ENCODE results near the gene LCN12.

LCN12 gene

DNA sequence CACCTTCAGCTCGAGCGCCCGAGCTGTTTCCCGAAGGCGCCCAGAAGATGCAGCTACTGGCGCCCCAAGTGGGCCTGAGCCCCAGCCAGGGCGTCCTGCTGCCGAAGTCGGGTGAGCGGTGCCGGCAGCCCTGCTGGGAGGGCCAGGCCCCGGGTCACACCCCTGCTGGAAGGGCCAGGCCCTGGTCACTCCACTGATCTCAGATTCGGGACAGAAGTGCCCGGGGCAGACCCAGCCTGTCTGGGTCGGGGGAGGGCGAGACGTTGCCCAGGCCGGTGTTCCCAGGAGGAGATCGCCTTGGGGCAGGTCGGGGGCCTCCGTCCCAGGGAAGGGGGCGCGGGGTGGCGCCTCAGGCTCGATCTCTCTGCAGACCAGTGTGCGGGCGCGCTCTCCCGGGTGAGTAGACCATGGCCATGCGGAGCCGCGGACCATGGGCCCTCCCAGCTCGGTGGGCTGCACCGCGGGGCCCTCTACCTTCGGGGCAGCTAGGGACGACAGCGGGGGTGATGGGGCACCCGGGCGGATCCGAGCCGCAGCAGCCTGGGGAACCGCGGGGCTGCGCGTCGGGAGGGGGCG is 33.0 kb downstream of the LCN12 start:
- H3K9me3 Mint-ChIP-seq: no peaks in the 10 kb centered on the region
- peaks cover 0 to 4% of the 10 kb centered on the region in 2 donors for H3K36me3 Mint-ChIP-seq
- ATAC-seq (replicated peaks) (peak in 1 of 2 donors; percentile 24), DNase-seq (no peak)
- no peak overlapping the region for H3K4me3 Mint-ChIP-seq
- peaks cover 46 to 90% of the 10 kb centered on the region in 2 donors for H3K27me3 Mint-ChIP-seq
- H3K4me1 Mint-ChIP-seq: peaks cover 4 to 6% of the 10 kb centered on the region in 2 donors
- H3K27ac Mint-ChIP-seq: no peak overlapping the region

DNA sequence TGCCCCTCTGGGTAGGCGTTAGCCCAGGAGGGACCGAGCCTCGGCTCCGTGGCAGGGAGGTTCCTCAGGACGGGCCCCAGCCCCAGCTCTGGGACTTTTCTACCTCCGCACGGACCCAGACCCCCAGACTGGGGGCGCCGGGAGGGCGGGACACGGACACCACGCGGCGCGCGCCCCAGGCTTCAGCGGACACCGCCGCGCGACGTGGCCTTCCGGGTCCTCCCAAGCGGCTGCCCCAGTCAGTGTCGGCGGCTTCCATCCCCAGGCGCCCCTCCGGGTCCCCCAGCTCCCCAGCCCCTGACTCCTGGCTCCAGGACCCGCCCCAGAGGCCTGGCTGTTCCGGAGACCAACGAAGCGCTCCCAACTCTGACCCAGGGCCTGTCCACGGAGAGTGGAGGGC is 33.8 kb downstream of the LCN12 start:
- H3K4me1 Mint-ChIP-seq: peaks cover 4 to 6% of the 10 kb centered on the region in 2 donors
- peaks cover 43 to 90% of the 10 kb centered on the region in 2 donors for H3K27me3 Mint-ChIP-seq
- no peak overlapping the region for H3K4me3 Mint-ChIP-seq
- H3K27ac Mint-ChIP-seq: no peak overlapping the region
- H3K9me3 Mint-ChIP-seq: no peaks in the 10 kb centered on the region
- no peak for ATAC-seq (replicated peaks)
- DNase-seq: no peak
- peaks cover 0 to 4% of the 10 kb centered on the region in 2 donors for H3K36me3 Mint-ChIP-seq

DNA sequence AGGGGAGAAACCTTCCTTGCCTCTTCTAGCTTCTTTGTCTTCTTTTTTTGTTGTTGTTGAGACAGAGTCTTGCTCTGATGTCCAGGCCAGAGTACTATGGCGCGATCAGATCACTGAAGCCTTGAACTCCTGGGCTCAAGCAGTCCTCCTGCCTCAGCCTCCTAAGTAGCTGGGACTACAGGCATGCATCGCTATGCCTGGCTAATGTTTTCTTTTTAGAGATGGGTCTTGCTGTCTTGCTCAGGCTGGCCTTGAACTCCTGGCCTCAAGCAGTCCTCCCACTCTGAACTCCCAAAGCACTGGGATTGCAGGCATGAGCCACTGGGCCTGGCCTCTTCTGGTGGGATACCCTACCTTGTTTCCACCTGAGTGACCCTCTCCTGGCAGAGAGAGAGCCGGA is 36.8 kb downstream of the LCN12 start:
- no peak overlapping the region for H3K27ac Mint-ChIP-seq
- H3K4me3 Mint-ChIP-seq: no peak overlapping the region
- peaks cover 8 to 27% of the 10 kb centered on the region in 2 donors for H3K4me1 Mint-ChIP-seq
- no peaks in the 10 kb centered on the region for H3K9me3 Mint-ChIP-seq
- DNase-seq (no peak), ATAC-seq (replicated peaks) (no peak)
- H3K27me3 Mint-ChIP-seq: peaks cover 26 to 61% of the 10 kb centered on the region in 2 donors
- peaks cover 7 to 12% of the 10 kb centered on the region in 2 donors for H3K36me3 Mint-ChIP-seq

DNA sequence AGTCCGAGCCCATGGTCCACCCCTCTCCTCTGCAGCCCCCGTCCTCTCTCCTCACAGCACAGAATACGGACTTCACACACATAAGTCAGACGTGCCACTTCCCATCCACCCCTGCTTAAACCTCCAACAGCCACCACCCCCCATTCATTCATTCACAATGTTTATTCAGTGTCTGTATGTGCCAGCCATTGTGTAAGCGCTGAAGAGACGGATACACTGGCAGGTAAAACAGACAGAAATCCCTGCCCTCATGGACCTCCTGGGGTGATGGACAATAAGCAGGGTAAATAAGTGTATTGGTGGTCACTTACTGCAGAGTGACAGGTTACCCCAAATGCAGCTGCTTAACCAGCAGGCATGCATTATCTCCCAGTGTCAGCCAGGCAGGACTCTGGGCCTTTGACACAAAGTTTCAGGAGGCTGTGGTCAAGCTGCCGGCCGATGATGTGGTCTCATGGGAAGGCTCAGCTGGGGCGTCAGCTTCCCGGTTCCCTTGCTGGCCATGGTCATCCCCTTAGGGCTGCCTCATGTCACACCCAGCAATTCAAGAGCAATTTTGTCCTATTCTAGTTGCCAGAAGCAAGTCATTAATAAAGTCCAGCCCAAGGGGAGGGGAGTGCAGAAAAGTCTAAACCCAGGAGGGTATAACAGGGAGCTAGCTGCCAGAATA is 38.3 kb downstream of the LCN12 start:
- H3K27ac Mint-ChIP-seq: peak overlapping the region; percentile 5

DNA sequence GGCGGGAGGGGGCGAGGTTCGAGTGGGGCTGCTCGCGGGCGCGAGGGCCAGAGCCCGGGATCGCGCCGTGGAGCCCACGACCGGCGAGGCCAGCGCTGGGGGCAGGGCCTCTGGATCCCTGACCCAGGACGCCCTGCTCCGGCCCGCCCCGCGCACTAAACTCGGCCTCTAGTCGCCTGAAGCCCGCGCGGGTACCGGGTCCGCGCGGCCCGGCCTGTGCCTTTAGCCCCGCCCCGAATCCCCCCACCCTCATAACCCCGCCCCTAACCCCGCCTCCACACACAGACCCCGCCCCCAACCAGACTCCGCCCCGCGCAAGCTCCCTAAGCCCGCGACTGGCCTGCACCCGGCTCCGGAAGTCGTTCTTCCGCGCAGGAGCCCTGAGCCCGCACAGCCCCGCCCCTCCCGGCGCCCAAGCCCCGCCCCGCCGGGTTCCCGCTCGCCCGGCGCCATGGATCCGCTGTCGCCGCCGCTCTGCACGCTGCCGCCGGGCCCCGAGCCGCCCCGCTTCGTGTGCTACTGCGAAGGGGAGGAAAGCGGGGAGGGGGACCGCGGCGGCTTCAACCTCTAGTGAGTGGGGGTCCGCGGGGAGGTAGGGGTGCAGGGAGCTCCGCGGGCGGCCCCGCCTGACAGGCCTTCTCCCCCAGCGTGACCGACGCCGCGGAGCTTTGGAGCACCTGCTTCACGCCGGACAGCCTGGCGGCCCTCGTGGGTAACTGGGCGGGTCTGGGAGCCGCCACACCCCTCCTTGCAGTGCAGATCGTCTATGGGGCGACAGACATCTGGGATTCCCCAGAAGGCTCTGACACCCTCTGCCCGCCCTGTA is 40.1 kb downstream of the LCN12 start, which contains the start of gene PAXX:
Gene PAXX (plus strand): TSS at position 430 of the 826 bp plus-strand sequence. CDS start 22 bp downstream, at position 452.
- H3K4me3 Mint-ChIP-seq: peak within 1 kb of the TSS; percentile 89 to 96
- peak; percentile 88 to 92 for ATAC-seq (replicated peaks)

More for the DNA sequence above, 38.3 kb downstream of the LCN12 start:
- no peaks in the 10 kb centered on the region for H3K9me3 Mint-ChIP-seq
- peak overlapping the region; percentile 8 to 38 for H3K4me3 Mint-ChIP-seq
- DNase-seq (no peak), ATAC-seq (replicated peaks) (no peak)
- peaks cover 22 to 46% of the 10 kb centered on the region in 2 donors for H3K27me3 Mint-ChIP-seq
- peaks cover 12 to 15% of the 10 kb centered on the region in 2 donors for H3K36me3 Mint-ChIP-seq
- peaks cover 7 to 30% of the 10 kb centered on the region in 2 donors for H3K4me1 Mint-ChIP-seq

DNA sequence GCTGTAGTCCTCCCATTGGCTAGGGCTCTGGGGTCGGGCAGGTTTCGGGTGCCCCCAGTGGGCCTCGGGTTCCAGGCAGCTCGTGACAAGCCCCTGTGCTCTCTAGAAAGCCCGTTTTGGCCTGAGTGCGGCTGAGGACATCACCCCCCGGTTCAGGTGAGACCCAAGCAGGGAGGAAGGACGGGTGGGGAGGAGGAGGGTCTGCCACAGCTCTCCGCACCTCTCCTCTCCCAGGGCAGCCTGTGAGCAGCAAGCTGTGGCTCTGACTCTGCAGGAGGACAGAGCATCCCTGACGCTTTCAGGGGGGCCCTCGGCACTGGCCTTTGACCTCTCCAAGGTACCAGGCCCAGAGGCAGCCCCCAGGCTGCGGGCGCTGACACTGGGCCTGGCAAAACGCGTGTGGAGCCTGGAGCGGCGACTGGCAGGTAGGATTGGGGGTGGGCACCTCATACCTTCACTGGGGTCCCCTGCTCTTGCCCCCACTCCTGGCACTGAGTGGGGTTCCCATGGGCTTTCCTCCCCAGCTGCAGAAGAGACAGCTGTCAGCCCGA is 40.8 kb downstream of the LCN12 start:
- Mint-ChIP-seq H3K4me3 (peak overlapping the region; percentile 89 to 96), H3K36me3 (peaks cover 12 to 18% of the 10 kb centered on the region in 2 donors), H3K27me3 (peaks cover 9 to 44% of the 10 kb centered on the region in 2 donors), H3K27ac (peak overlapping the region; percentile 95), H3K9me3 (no peaks in the 10 kb centered on the region), H3K4me1 (peaks cover 20 to 51% of the 10 kb centered on the region in 2 donors)
- no peak for ATAC-seq (replicated peaks)
- DNase-seq: no peak

More for the DNA sequence above, 40.1 kb downstream of the LCN12 start, which contains the start of gene PAXX:
- Mint-ChIP-seq H3K27ac (peak within 1 kb of the TSS; percentile 95), H3K36me3 (peaks cover 12 to 18% of the 10 kb centered on the region in 2 donors), H3K9me3 (no peaks in the 10 kb centered on the region), H3K27me3 (peaks cover 15 to 44% of the 10 kb centered on the region in 2 donors), H3K4me1 (peaks cover 16 to 44% of the 10 kb centered on the region in 2 donors)
- peak; percentile 91 for DNase-seq

DNA sequence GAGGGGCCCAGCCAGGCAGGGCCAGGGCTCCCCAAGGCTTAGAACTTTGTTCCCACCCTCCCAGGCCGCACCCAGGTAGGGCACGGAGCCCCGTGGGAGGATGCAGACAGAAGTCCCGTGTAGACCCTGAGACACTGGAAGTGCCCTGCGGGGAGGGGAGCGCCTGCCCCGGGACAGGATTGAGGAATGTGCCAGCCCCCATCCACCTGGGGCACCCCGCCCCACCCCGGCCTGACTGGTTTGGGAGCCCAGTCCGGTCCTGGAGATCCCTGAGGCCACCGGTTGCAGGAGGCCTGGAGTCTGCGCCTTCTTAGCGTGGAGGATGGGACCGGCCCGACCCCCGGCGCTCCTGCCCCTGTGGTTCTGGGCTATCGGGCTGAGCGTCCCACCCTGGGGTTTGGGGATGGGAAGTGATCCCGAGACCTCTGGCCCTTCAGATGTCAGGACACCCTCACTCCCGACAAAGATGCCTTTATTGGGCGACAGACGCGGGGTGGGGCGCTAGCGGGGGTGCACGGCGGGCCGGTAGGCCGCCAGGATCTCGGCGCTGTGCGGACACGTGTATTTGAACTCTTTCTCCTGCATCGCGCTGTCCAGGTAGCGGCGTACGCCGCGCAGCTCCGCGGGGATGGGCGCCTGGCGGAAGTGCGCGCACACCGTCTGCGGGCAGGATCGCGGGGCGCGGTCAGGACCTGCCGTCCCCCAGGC is 42.3 kb downstream of the LCN12 start:
- Mint-ChIP-seq H3K4me1 (peaks cover 28 to 62% of the 10 kb centered on the region in 2 donors), H3K9me3 (no peaks in the 10 kb centered on the region), H3K27ac (no peak overlapping the region), H3K27me3 (peaks cover 8 to 38% of the 10 kb centered on the region in 2 donors), H3K4me3 (no peak overlapping the region), H3K36me3 (peaks cover 12 to 18% of the 10 kb centered on the region in 2 donors)
- ATAC-seq (replicated peaks) (no peak), DNase-seq (no peak)

DNA sequence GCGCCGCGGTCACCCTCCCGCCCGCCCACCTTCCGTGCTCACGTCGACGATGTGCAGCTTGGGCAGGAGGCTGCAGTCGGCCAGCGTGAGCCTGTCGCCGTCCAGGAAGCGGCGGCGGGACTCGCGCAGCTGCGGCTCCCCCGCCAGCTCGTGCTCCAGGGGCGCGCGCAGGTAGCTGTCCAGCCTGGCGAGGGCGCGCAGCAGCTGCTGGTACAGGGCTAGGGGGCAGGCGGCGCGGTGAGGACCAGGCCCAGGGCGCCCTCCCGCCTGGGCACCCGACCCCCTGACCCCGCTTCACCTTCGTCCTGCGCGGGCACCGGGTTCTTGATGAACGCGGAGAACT is 42.8 kb downstream of the LCN12 start:
- peaks cover 29 to 64% of the 10 kb centered on the region in 2 donors for H3K4me1 Mint-ChIP-seq
- peaks cover 5 to 33% of the 10 kb centered on the region in 2 donors for H3K27me3 Mint-ChIP-seq
- H3K27ac Mint-ChIP-seq: no peak overlapping the region
- ATAC-seq (replicated peaks) (no peak), DNase-seq (no peak)
- H3K4me3 Mint-ChIP-seq: no peak overlapping the region
- H3K9me3 Mint-ChIP-seq: no peaks in the 10 kb centered on the region
- peaks cover 12 to 18% of the 10 kb centered on the region in 2 donors for H3K36me3 Mint-ChIP-seq

DNA sequence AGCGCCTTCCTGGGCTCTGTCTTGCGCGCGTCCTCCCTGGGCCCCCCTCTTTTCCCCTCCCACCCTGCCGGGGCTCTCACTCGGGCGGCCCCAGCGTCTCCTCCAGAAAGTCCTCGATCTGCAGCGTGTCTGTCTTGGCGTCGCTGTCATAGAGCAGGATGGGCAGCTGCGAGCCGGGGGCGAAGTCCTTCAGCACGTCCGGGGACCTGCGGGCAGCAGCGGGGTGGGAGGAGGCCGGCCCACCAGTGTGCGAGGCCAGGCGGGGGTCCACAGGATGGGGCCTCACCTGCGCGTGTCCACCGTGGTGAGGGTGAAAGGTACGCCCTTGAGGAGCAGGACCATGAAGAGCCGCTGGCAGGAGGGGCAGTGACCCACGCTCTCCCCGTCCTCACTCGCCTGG is 43.3 kb downstream of the LCN12 start:
- Mint-ChIP-seq H3K9me3 (no peaks in the 10 kb centered on the region), H3K4me3 (no peak overlapping the region), H3K4me1 (peaks cover 31 to 67% of the 10 kb centered on the region in 2 donors), H3K36me3 (peaks cover 12 to 18% of the 10 kb centered on the region in 2 donors), H3K27ac (no peak overlapping the region), H3K27me3 (peaks cover 0 to 28% of the 10 kb centered on the region in 2 donors)
- DNase-seq: no peak
- no peak for ATAC-seq (replicated peaks)

DNA sequence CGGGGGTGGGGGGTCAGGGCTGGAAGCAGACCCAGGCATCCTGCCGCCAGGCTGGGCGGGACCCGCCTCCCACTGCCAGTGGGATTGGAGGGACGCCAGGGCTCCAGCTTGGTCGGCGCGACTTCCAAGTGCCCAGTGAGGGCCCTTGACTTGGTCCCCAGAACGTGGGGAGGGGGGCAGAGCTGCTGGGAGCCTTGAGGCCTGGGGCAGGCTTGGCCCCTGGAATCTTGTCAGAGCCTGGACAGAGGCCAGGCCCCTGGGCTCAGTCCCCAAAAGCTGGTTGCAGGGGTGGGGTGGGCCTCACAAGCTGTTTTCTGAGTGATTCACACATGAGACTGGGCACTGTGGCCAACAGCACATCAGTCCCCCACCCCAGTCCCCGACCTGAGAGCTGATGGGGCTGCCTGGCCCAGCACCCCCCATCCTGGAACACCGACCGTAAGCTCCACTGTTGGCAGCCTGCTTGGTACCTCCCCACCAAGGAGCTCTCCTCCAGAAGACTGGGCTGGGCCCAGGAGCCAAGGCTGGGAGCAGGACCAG is 43.8 kb downstream of the LCN12 start:
- DNase-seq (no peak), ATAC-seq (replicated peaks) (no peak)
- Mint-ChIP-seq H3K27ac (no peak overlapping the region), H3K4me3 (peak overlapping the region in 1 of 2 donors; percentile 69), H3K9me3 (no peaks in the 10 kb centered on the region), H3K27me3 (peaks cover 0 to 23% of the 10 kb centered on the region in 2 donors), H3K36me3 (peaks cover 12 to 18% of the 10 kb centered on the region in 2 donors), H3K4me1 (peaks cover 34 to 72% of the 10 kb centered on the region in 2 donors)

DNA sequence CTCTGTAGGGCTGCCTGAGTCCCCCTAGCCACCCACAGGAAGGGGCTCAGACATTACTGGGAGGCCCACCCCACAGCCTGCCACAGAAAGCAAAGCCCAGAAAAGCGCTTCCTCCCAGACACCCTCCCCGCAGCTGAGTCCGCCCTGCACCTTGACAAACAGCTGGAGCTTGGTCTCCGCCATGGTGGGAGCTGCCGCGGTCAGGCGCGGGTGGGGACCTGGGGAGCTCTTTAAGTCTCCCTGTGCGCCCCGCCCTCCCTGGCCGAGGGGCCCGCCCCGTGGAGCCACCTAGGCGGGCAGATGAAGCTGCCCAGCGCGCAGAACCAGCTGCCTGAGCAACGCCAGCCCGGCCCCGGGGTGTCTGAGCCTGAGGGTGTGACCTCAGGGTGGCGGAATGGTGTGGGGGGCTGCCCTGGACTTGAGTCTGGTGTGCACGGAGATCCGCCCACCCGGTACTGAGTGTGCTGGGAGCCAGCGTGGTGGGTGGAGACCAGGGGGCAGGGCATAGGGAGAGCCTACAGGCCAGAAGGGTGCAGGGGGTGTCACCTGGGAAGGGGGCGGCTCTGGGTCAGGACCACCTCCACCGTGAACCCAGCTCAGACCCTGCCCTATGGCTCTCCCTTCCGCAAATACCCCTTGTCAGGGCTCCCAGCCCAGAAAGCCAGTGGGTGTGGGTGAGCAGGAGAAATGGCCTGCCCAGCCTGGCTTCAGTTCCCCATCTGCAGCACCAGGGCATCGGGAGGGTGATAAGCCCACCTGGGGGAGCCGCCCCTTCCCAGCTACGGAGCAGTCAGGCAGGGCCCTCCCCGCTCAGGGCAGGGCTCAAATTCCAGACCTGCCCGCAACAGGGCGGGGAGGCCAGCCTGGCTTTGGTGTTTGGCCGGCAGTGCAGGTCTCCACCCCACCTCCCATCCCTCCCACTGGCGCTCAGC is 44.6 kb downstream of the LCN12 start, which contains the start of gene CLIC3:
Gene CLIC3 (minus strand): TSS at position 208 of the 932 bp plus-strand sequence. CDS start 25 bp downstream, at position 183.
- Mint-ChIP-seq H3K36me3 (peaks cover 12 to 18% of the 10 kb centered on the region in 2 donors), H3K4me1 (peaks cover 34 to 70% of the 10 kb centered on the region in 2 donors), H3K27ac (peak within 1 kb of the TSS; percentile 51), H3K9me3 (no peaks in the 10 kb centered on the region), H3K27me3 (peaks cover 0 to 22% of the 10 kb centered on the region in 2 donors), H3K4me3 (peak within 1 kb of the TSS; percentile 56 to 69)
- ATAC-seq (replicated peaks): no peak
- DNase-seq: no peak

DNA sequence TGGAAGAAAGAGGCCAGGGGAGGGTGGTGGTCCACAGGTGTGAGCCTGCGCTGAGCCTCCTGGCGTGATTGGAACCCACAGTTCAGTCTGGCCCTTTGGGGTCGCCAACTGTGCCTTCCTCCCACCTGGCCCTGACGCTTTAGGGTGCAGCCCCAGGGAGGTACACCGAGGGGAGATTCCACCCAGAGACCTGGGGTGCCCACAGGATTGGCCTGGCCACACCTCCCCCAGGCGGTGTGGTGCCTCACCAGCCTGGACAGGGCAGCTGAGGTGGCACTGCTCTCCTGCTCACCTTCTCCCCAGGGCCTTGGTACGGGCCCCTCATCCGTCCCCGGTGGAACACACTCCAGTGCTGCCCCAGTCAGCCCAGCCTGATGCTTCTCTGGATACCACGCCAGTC is 45.3 kb downstream of the LCN12 start:
- H3K27ac Mint-ChIP-seq: no peak overlapping the region
- H3K4me3 Mint-ChIP-seq: peak overlapping the region in 1 of 2 donors; percentile 3
- ATAC-seq (replicated peaks): no peak

More for the DNA sequence above, 45.3 kb downstream of the LCN12 start:
- no peaks in the 10 kb centered on the region for H3K9me3 Mint-ChIP-seq
- peaks cover 34 to 67% of the 10 kb centered on the region in 2 donors for H3K4me1 Mint-ChIP-seq
- peaks cover 11 to 18% of the 10 kb centered on the region in 2 donors for H3K36me3 Mint-ChIP-seq
- H3K27me3 Mint-ChIP-seq: peaks cover 0 to 22% of the 10 kb centered on the region in 2 donors
- no peak for DNase-seq

Data from stimulated activated naive B cell treated with anti-CD40 and anti-IgM and Interleukin-4, amounts not matched to agents 10 μg/mL and 1 μg/mL and 100 μg/mL, for 72 hours (primary cell).